Esophagus squamous epithelium (tissue), 4 donors: ENCODE results near the gene CORO2A.

Source experiments
- CTCF ChIP-seq, 6 experiments: fragments of 450-650 bp in 4 of 6; fragments of 200-600 bp in 2 of 6; sonication (generic) in 2 of 6; IDR thresholded peaks; one replicate each; pipeline ENCODE4 v1.5.1; 2016 to 2019; ENCODE audit warnings: antibody characterized with exemption in 6 of 6, mild to moderate bottlenecking in 4 of 6, moderate library complexity in 4 of 6
- POLR2A ChIP-seq, 4 donors: fragments of 450-650 bp; IDR thresholded peaks; one replicate each; pipeline ENCODE4 v1.6.1; 2017; ENCODE audit warnings: antibody characterized with exemption in 4 of 4, mild to moderate bottlenecking in 4 of 4, moderate library complexity in 3 of 4

GRCh38 chr9:98201102-98201501 is 8.7 kb upstream of the CORO2A start:
- TF ChIP-seq CTCF (IDR thresholded peaks at IDR 0.05) (no peak), POLR2A (IDR thresholded peaks at IDR 0.05) (no peak)
